GM18499 (cell line): Measurements from ENCODE around the gene MRPS18A.
"Not testable (repeated sequence)": the region's sequence is repeated elsewhere in the genome, so short reads cannot be mapped to it uniquely, and the experiment has no call there.

Experiments used
- ATAC-seq: cut with Tn5 transposase; IDR thresholded peaks from one replicate; pipeline ENCODE4 v1.9.1; 2021; ENCODE audit warnings: moderate number of reproducible peaks; ENCODE audit not compliant: insufficient read depth, unreplicated experiment

MRPS18A gene

GRCh38 chr6:43639984-43640800 lies 47.4 kb downstream of the MRPS18A start:
- no peak for ATAC-seq

GRCh38 chr6:43636308-43636659 lies 51.3 kb downstream of the MRPS18A start:
- no peak for ATAC-seq

GRCh38 chr6:43635387-43636307 lies 51.9 kb downstream of the MRPS18A start, which contains the start of gene MAD2L1BP:
TSS of gene MAD2L1BP (plus strand) at chr6:43635840. CDS start at chr6:43635876, 36 bp downstream.
- no peak for ATAC-seq

GRCh38 chr6:43634702-43635303 lies 52.8 kb downstream of the MRPS18A start:
- no peak for ATAC-seq

GRCh38 chr6:43633002-43633401 lies 54.6 kb downstream of the MRPS18A start:
- not testable (repeated sequence) for ATAC-seq

GRCh38 chr6:43630980-43631619 lies 56.5 kb downstream of the MRPS18A start:
- no peak for ATAC-seq

- ATAC-seq: peak; percentile 59
Measured at GRCh38 chr6:43629505-43630300, 57.9 kb downstream of the MRPS18A start.

GRCh38 chr6:43629104-43629504 lies 58.5 kb downstream of the MRPS18A start, which contains the start of gene GTPBP2:
TSS of gene GTPBP2 (minus strand) at chr6:43629264. CDS start at chr6:43629162, 102 bp downstream.
- peak; percentile 52 for ATAC-seq

GRCh38 chr6:43628393-43629103 lies 59.0 kb downstream of the MRPS18A start:
- ATAC-seq: no peak

- no peak for ATAC-seq
Measured at GRCh38 chr6:43627008-43627825, 60.4 kb downstream of the MRPS18A start.

GRCh38 chr6:43625393-43625992 lies 62.1 kb downstream of the MRPS18A start:
- ATAC-seq: no peak

- no peak for ATAC-seq
Measured at GRCh38 chr6:43624786-43625288, 62.8 kb downstream of the MRPS18A start.

- no peak for ATAC-seq
Measured at GRCh38 chr6:43623880-43624785, 63.5 kb downstream of the MRPS18A start.

GRCh38 chr6:43622541-43622940 lies 65.0 kb downstream of the MRPS18A start:
- ATAC-seq: no peak

GRCh38 chr6:43621836-43622180 lies 65.8 kb downstream of the MRPS18A start:
- ATAC-seq: no peak
